GM21528 (cell line): Measurements from ENCODE around the gene EML2.

ENCODE experiments used
- ATAC-seq: cut with Tn5 transposase; IDR thresholded peaks from one replicate; pipeline ENCODE4 v1.9.1; 2021; ENCODE audit warnings: mild to moderate bottlenecking, moderate library complexity; ENCODE audit not compliant: unreplicated experiment, low FRiP score

The EML2 gene

GRCh38 chr19:45560038-45560437 is 79.2 kb downstream of the EML2 start:
- no peak for ATAC-seq
